A673 (cell line): ENCODE measurements around the gene NRF1. TPM values are rescaled to one million over a fixed set of nuclear protein-coding genes. Genes with fewer than 3 reads are reported as not detected.

ENCODE experiments used
- BruUV-seq: library from RNA; stranded (reverse); fragments of 400-500 nt; replicated peaks from 2 replicates; lab custom pipeline; 2021; lab: Mats Ljungman, UMichigan
- CTCF ChIA-PET: fragments of 300-600 bp; sonication (Branson Sonifier 250); formaldehyde crosslinking; loops from one replicate; lab custom pipeline; 2022; ENCODE audit warnings: antibody characterized with exemption; lab: Charles Lee
- POLR2A ChIA-PET: fragments of 300-600 bp; sonication (Branson Sonifier 250); formaldehyde crosslinking; loops from one replicate; lab custom pipeline; 2022; ENCODE audit warnings: antibody characterized with exemption; ENCODE audit not compliant: low non-redundant PET; lab: Charles Lee
- DNase-seq: peaks from one replicate; pipeline ENCODE4 v3.0.0-alpha.2; 2015; ENCODE audit warnings: low spot score
- H3K27ac ChIP-seq: fragments of 200-600 bp; sonication (generic); 2 replicates; pipeline ENCODE4 v1.5.1; 2016; ENCODE audit warnings: mixed run types, low read depth, mild to moderate bottlenecking, mixed read lengths, antibody characterized with exemption, low read length; ENCODE audit not compliant: poor library complexity, severe bottlenecking
- H3K27me3 ChIP-seq: fragments of 200-600 bp; sonication (generic); replicated peaks from 2 replicates; pipeline ENCODE4 v1.6.1; 2017; ENCODE audit warnings: mixed run types, low read depth, mild to moderate bottlenecking, mixed read lengths, antibody characterized with exemption, low read length; ENCODE audit not compliant: insufficient read depth, poor library complexity
- H3K36me3 ChIP-seq: fragments of 200-600 bp; sonication (generic); 2 replicates; pipeline ENCODE4 v1.6.1; 2016; ENCODE audit warnings: mixed run types, mild to moderate bottlenecking, mixed read lengths, antibody characterized with exemption, low read length; ENCODE audit not compliant: insufficient read depth, poor library complexity, severe bottlenecking
- H3K4me1 ChIP-seq: fragments of 200-600 bp; sonication (generic); 2 replicates; pipeline ENCODE4 v1.6.1; 2017; ENCODE audit warnings: mixed run types, mild to moderate bottlenecking, mixed read lengths, antibody characterized with exemption, low read length; ENCODE audit not compliant: insufficient read depth, poor library complexity, severe bottlenecking
- H3K4me3 ChIP-seq: fragments of 200-600 bp; sonication (generic); 2 replicates; pipeline ENCODE4 v1.5.1; 2016; ENCODE audit warnings: low read depth, mixed run types, mild to moderate bottlenecking, mixed read lengths, low read length; ENCODE audit not compliant: poor library complexity, severe bottlenecking
- H3K9me3 ChIP-seq: fragments of 200-600 bp; sonication (generic); 2 replicates; pipeline ENCODE4 v1.6.1; 2016; ENCODE audit warnings: mixed run types, low read depth, mild to moderate bottlenecking, mixed read lengths, antibody characterized with exemption, low read length; ENCODE audit not compliant: poor library complexity, severe bottlenecking
- EZH2 ChIP-seq: fragments of 200-600 bp; sonication (generic); IDR thresholded peaks from 2 replicates; pipeline ENCODE4 v1.6.1; 2017; ENCODE audit warnings: borderline replicate concordance, low read depth, mild to moderate bottlenecking, mixed read lengths, antibody characterized with exemption, low read length; ENCODE audit not compliant: poor library complexity, severe bottlenecking
- intact Hi-C: fragments of 100-400 bp; cut with micrococcal nuclease; formaldehyde crosslinking; loops from one replicate; pipeline ENCODE4 v1.10.0; 2022; ENCODE audit not compliant: unreplicated experiment
- total RNA-seq: library from RNA; stranded (reverse); gene quantifications from 2 replicates; pipeline ENCODE4 v1.2.3, GENCODE V29; 2021
- TF ChIP-seq, protein P1 (sequence below): fragments of 300-800, 200-600 bp; sonication (generic); conservative IDR thresholded peaks from 2 replicates; pipeline ENCODE4 v1.5.1; 2017; ENCODE audit warnings: low read depth, mild to moderate bottlenecking, antibody characterized with exemption, low read length, moderate library complexity, mixed read lengths

The NRF1 gene
- total RNA-seq, 1 experiment from 2014 or later, result 30.2 TPM

DNA sequence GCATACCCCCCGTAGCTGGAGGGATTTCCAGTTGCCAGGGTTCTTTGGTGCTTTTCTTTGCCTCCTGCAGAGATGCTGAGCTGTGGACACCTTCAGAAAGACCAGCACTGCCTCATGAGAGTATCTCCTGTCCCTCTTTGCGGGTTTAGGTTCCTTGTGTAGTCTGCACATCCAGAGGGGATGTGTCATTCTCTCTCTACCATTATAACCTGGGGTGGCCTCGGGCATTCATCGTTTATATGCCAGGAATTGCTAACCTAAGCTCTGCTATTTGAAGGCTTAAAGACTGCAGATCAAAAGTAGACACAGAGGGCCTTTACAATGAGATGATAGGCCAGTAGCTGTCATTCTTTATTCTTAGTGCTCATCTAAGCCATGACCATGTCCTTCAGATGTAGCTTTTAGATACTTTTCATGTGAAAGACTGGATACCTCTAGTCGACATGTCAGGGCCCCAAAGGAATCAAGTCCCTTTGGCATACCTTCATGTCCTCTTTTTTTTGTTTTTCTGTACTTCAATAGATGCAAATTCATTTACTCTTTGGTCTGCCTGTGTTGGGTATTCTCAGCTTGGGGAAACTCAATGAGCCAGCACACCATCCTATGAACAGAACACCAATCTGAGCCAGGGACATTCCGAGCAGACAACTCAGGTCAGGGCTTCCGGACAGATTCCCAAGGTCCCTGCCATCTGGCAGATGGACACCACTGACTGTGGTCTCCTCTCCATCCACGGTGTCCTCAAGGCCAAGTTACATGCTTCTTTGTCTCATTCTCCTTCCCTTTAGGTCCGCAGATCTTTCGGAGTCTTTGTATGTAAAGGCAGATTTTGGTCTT, 129.3 kb downstream of the NRF1 start:
- ChIA-PET CTCF (no interaction called here), POLR2A (interaction anchor here (0.6 kb wide), 1 partner anchor 1218 kb away, joined by 4 read pairs; no protein-coding TSS in a partner anchor)
- intact Hi-C loops, result no loop called here
- no peaks in the 10 kb centered on the region for H3K4me1 ChIP-seq
- peaks cover 3% of the 10 kb centered on the region for H3K36me3 ChIP-seq
- no TSS peak for BruUV-seq
- no peaks in the 10 kb centered on the region for H3K9me3 ChIP-seq
- no peak overlapping the region for H3K4me3 ChIP-seq
- TF ChIP-seq, protein P1, sequence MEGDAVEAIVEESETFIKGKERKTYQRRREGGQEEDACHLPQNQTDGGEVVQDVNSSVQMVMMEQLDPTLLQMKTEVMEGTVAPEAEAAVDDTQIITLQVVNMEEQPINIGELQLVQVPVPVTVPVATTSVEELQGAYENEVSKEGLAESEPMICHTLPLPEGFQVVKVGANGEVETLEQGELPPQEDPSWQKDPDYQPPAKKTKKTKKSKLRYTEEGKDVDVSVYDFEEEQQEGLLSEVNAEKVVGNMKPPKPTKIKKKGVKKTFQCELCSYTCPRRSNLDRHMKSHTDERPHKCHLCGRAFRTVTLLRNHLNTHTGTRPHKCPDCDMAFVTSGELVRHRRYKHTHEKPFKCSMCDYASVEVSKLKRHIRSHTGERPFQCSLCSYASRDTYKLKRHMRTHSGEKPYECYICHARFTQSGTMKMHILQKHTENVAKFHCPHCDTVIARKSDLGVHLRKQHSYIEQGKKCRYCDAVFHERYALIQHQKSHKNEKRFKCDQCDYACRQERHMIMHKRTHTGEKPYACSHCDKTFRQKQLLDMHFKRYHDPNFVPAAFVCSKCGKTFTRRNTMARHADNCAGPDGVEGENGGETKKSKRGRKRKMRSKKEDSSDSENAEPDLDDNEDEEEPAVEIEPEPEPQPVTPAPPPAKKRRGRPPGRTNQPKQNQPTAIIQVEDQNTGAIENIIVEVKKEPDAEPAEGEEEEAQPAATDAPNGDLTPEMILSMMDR, result no peak
- no peak for TF ChIP-seq EZH2
- no peak overlapping the region for H3K27ac ChIP-seq
- no peaks in the 10 kb centered on the region for H3K27me3 ChIP-seq
- DNase-seq, result no peak

DNA sequence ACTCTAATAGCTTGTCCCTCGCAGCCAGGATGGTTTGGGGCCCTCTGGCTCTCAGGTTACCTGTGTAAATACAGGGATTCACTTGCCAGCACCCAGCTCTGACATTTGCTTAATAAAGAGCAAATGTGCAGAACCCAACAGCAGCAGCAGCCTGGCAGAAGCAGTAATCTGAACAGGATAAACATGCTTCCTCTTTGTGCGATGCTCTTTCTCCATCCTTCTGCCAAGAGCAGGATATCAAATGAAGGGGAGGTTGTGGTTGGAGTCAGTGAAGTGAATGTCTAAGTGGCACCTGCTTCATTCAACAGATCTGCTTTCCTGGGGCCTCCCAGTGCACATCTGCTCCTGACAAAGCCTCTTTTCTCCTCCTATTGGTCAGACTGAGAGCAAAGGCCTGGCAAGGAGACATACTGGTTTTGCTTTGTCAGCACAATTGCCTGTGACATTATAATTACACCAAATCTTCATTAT, 130.3 kb downstream of the NRF1 start:
- peaks cover 3% of the 10 kb centered on the region for H3K36me3 ChIP-seq
- TF ChIP-seq, protein P1, result no peak
- TF ChIP-seq EZH2, result no peak
- no peak overlapping the region for H3K4me3 ChIP-seq
- intact Hi-C loops, result no loop called here
- no peaks in the 10 kb centered on the region for H3K9me3 ChIP-seq
- no peaks in the 10 kb centered on the region for H3K27me3 ChIP-seq
- POLR2A ChIA-PET, result no interaction called here
- H3K27ac ChIP-seq, result no peak overlapping the region
- BruUV-seq, result no TSS peak
- DNase-seq, result no peak
- CTCF ChIA-PET, result no interaction called here
- no peaks in the 10 kb centered on the region for H3K4me1 ChIP-seq

- Histone ChIP-seq H3K4me3 (no peak overlapping the region), H3K9me3 (no peaks in the 10 kb centered on the region), H3K4me1 (no peaks in the 10 kb centered on the region), H3K36me3 (peaks cover 3% of the 10 kb centered on the region), H3K27ac (no peak overlapping the region), H3K27me3 (no peaks in the 10 kb centered on the region)
- intact Hi-C loops, result no loop called here
- no peak for TF ChIP-seq EZH2
- TF ChIP-seq, protein P1, result no peak
- CTCF ChIA-PET, result no interaction called here
- BruUV-seq, result no TSS peak
- DNase-seq, result no peak
- POLR2A ChIA-PET, result no interaction called here
Measured at GRCh38 chr7:129742256-129742655, 130.7 kb downstream of the NRF1 start.
